NCI-H1417 treated with DMSO at 0.1 percent for 48 hours (cell line): ENCODE data around the gene ATP2C2.
"Not testable (repeated sequence)": the region's sequence is repeated elsewhere in the genome, so short reads cannot be mapped to it uniquely, and the experiment has no call there.

Source experiments
- DNase-seq: peaks from one replicate; lab custom pipeline; 2025; lab: John Stamatoyannopoulos, UW

Gene ATP2C2

GRCh38 chr16:84368308-84368996 is at the start of gene ATP2C2:
Gene ATP2C2 (plus strand): TSS chr16:84368538. CDS start chr16:84368616, 78 bp downstream.
- DNase-seq = no peak

- no peak for DNase-seq
Observed at GRCh38 chr16:84319146-84319760, 49.1 kb upstream of the ATP2C2 start.

GRCh38 chr16:84320511-84320910 is 47.8 kb upstream of the ATP2C2 start:
- no peak for DNase-seq

GRCh38 chr16:84321932-84322331 is 46.4 kb upstream of the ATP2C2 start:
- DNase-seq = no peak

- DNase-seq = no peak
Observed at GRCh38 chr16:84322749-84323148, 45.6 kb upstream of the ATP2C2 start.

GRCh38 chr16:84323606-84324005 is 44.7 kb upstream of the ATP2C2 start:
- DNase-seq = no peak

GRCh38 chr16:84324434-84325262 is 43.7 kb upstream of the ATP2C2 start:
- DNase-seq = no peak

GRCh38 chr16:84326545-84326944 is 41.8 kb upstream of the ATP2C2 start:
- DNase-seq = no peak

- no peak for DNase-seq
Observed at GRCh38 chr16:84327926-84328505, 40.3 kb upstream of the ATP2C2 start.

GRCh38 chr16:84329016-84329415 is 39.3 kb upstream of the ATP2C2 start:
- no peak for DNase-seq

GRCh38 chr16:84329843-84330684 is 38.3 kb upstream of the ATP2C2 start:
- no peak for DNase-seq

GRCh38 chr16:84330685-84331050 is 37.7 kb upstream of the ATP2C2 start:
- no peak for DNase-seq

GRCh38 chr16:84331998-84332780 is 36.1 kb upstream of the ATP2C2 start:
- no peak for DNase-seq

GRCh38 chr16:84332975-84333684 is 35.2 kb upstream of the ATP2C2 start:
- DNase-seq = no peak

- DNase-seq = no peak
Observed at GRCh38 chr16:84334058-84334457, 34.3 kb upstream of the ATP2C2 start.

GRCh38 chr16:84334482-84334881 is 33.9 kb upstream of the ATP2C2 start:
- no peak for DNase-seq

GRCh38 chr16:84337236-84337635 is 31.1 kb upstream of the ATP2C2 start:
- DNase-seq = not testable (repeated sequence)

- DNase-seq = no peak
Observed at GRCh38 chr16:84339311-84339710, 29.0 kb upstream of the ATP2C2 start.

- DNase-seq = no peak
Observed at GRCh38 chr16:84339766-84340165, 28.6 kb upstream of the ATP2C2 start.

- DNase-seq = no peak
Observed at GRCh38 chr16:84340325-84341040, 27.9 kb upstream of the ATP2C2 start.
